BLaER1 (cell line): ENCODE results near the gene MACROH2A2.

Experiments used
- H3K27ac ChIP-seq: shearing (Covaris generic); formaldehyde crosslinking; 2 replicates; pipeline ENCODE4 v1.8.1; 2022
- H3K27me3 ChIP-seq: shearing (Covaris generic); formaldehyde crosslinking; 2 replicates; pipeline ENCODE4 v1.8.1; 2022
- H3K36me3 ChIP-seq: shearing (Covaris generic); formaldehyde crosslinking; 2 replicates; pipeline ENCODE4 v1.8.1; 2022
- H3K4me1 ChIP-seq: shearing (Covaris generic); formaldehyde crosslinking; 2 replicates; pipeline ENCODE4 v1.8.1; 2022
- H3K4me2 ChIP-seq: shearing (Covaris generic); formaldehyde crosslinking; 2 replicates; pipeline ENCODE4 v1.8.1; 2022
- H3K4me3 ChIP-seq: shearing (Covaris generic); formaldehyde crosslinking; 2 replicates; pipeline ENCODE4 v1.8.1; 2022
- H3K9ac ChIP-seq: shearing (Covaris generic); formaldehyde crosslinking; 2 replicates; pipeline ENCODE4 v1.8.1; 2022
- H3K9me3 ChIP-seq: shearing (Covaris generic); formaldehyde crosslinking; 2 replicates; pipeline ENCODE4 v1.8.1; 2022
- H4K20me1 ChIP-seq: shearing (Covaris generic); formaldehyde crosslinking; 2 replicates; pipeline ENCODE4 v1.8.1; 2022
- Cebpa-rat ChIP-seq: shearing (Covaris generic); IDR thresholded peaks from 2 replicates; pipeline ENCODE4 v1.8.1; 2022

MACROH2A2 gene

GRCh38 chr10:70135684-70136083, 83.0 kb downstream of the MACROH2A2 start:
- Histone ChIP-seq H3K4me3 (no peak overlapping the region), H3K36me3 (peaks cover 26% of the 10 kb centered on the region), H3K4me1 (peaks cover 27% of the 10 kb centered on the region), H3K27me3 (peaks cover 27% of the 10 kb centered on the region), H3K4me2 (no peak overlapping the region), H4K20me1 (no peaks in the 10 kb centered on the region), H3K9ac (no peak overlapping the region), H3K9me3 (no peaks in the 10 kb centered on the region), H3K27ac (no peak overlapping the region)
- TF ChIP-seq Cebpa-rat, result no peak

GRCh38 chr10:70137135-70137534, 84.5 kb downstream of the MACROH2A2 start:
- Histone ChIP-seq H3K4me3 (no peak overlapping the region), H3K36me3 (peaks cover 26% of the 10 kb centered on the region), H4K20me1 (no peaks in the 10 kb centered on the region), H3K27me3 (peaks cover 18% of the 10 kb centered on the region), H3K9ac (no peak overlapping the region), H3K27ac (no peak overlapping the region), H3K4me2 (no peak overlapping the region), H3K4me1 (peaks cover 12% of the 10 kb centered on the region), H3K9me3 (no peaks in the 10 kb centered on the region)
- no peak for TF ChIP-seq Cebpa-rat

DNA sequence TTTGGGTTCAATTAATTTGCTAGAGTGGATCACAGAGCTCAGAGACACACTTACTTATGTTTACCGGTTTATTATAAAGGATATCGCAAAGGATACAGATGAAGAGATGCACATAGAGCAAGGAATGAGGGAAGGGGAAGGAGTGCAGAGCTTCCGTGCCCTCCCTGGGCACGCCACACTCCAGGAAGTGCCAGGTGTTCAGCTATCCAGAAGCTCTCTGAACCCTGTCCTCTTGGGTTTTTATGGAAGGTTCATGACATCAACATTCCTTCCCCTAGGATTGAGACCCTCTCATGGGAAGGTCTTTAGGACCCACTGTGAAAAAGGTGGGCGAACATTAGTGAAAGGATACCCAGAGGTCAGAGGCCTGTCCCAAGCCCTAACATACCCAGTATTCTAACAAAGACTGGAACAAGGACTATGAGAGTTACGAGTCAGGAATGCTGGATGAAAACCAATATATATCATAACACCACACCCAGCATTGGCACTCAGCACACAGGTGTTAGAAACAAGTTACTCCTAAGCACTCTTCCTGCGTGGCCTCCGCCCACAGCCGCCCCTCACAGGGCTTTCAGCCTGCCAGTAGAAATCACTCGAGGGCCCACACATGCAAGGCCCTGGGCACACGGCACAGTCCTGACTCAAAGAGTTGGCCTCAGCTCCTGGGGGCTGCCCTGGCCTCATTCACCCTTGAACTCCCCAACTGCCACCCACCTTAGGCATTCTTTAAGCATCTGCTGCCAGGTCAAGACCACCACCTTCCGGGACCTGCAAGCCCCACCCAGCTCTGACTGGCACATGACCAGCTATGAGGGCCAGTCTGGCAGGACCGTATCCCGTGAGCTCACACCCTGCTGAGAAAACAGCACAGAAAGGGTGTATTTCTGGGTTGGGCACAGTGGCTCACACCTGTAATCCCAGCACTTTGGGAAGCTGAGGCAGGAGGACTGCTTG, 85.6 kb downstream of the MACROH2A2 start:
- H3K27ac ChIP-seq, result no peak overlapping the region
- no peak overlapping the region for H3K4me3 ChIP-seq
- peaks cover 6% of the 10 kb centered on the region for H3K4me1 ChIP-seq
- no peak for TF ChIP-seq Cebpa-rat
- peaks cover 29% of the 10 kb centered on the region for H3K36me3 ChIP-seq
- peaks cover 7% of the 10 kb centered on the region for H3K27me3 ChIP-seq
- no peak overlapping the region for H3K4me2 ChIP-seq
- no peaks in the 10 kb centered on the region for H3K9me3 ChIP-seq
- H3K9ac ChIP-seq, result no peak overlapping the region
- peaks cover under 1% of the 10 kb centered on the region; the same call in 1 of the 2 replicates for H4K20me1 ChIP-seq

DNA sequence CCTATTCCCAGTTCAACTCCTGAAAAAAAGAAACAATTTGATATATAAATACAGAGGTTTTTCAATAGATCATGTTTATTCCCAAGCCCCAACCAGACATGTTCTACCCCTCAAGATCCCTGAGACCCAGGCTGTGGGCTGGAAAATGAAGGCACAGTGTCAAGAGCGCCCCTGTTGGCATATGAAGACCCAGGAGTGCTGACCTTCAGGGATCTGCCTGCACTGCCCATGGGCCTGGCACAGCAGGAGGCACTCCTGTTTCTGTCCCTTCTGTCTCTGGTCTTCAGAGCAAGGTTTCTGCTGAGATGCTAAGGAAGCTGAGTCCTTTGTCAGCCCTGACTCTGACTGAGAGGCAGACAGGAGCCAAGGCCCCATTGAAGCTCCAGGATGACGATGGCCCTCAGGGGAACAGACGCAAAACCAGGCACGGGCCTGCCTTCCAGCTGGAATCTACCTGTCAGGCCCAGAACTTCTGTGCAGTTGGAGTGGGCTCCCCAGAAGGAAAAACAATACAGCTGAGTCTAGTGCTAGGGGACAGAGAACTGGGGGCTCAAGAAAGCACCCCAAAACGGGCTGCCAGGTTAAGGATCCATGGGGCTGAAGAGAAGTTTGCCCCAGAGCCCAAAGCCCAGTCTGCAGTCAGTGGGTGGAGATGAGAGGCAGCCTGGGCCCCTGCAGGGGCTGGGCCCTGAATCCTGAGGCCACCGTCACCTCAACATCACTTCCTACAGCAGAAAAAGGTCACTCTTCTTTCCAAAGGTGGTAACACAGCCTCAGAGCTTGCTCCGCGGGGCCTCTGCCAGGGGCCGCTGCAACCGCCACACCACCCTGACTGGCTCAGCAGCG, 86.7 kb downstream of the MACROH2A2 start:
- no peak for TF ChIP-seq Cebpa-rat
- Histone ChIP-seq H3K4me2 (no peak overlapping the region), H3K4me3 (no peak overlapping the region), H3K27me3 (no peaks in the 10 kb centered on the region), H3K36me3 (peaks cover 29% of the 10 kb centered on the region), H3K9ac (no peak overlapping the region), H3K9me3 (no peaks in the 10 kb centered on the region), H3K4me1 (peaks cover 18% of the 10 kb centered on the region), H3K27ac (no peak overlapping the region), H4K20me1 (peaks cover 10% of the 10 kb centered on the region; the same call in 1 of the 2 replicates)

GRCh38 chr10:70139997-70140250, 87.3 kb downstream of the MACROH2A2 start:
- Histone ChIP-seq H3K9me3 (no peaks in the 10 kb centered on the region), H3K4me3 (no peak overlapping the region)
- no peak for TF ChIP-seq Cebpa-rat

DNA sequence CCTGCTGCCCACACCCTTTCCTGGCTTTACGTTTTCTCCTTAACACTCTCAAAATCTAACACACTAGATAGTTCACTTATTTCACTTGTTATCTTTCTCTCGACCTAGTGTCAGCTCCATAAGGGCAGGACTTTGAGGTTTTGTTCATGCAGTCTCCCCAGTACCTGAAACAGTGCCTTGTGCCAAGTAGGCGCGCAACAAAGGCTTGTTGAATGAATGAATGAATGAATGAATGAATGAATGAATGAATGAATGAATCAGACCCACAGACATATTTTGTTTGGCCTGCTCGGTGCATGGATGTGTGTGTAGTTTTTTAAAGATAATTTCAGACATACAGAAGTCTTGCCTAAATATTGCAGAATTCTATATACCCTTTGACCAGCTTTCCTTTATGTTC, 87.7 kb downstream of the MACROH2A2 start:
- Histone ChIP-seq H3K9me3 (no peaks in the 10 kb centered on the region), H3K9ac (no peak overlapping the region), H3K36me3 (peaks cover 29% of the 10 kb centered on the region), H3K27me3 (no peaks in the 10 kb centered on the region), H3K4me2 (no peak overlapping the region), H3K27ac (no peak overlapping the region), H4K20me1 (peaks cover 17% of the 10 kb centered on the region; the same call in 1 of the 2 replicates), H3K4me1 (peaks cover 27% of the 10 kb centered on the region), H3K4me3 (no peak overlapping the region)
- no peak for TF ChIP-seq Cebpa-rat

More at GRCh38 chr10:70139997-70140250, 87.3 kb downstream of the MACROH2A2 start:
- Histone ChIP-seq H3K27ac (no peak overlapping the region), H3K4me2 (no peak overlapping the region), H3K9ac (no peak overlapping the region), H3K4me1 (peaks cover 23% of the 10 kb centered on the region), H3K36me3 (peaks cover 29% of the 10 kb centered on the region), H4K20me1 (peaks cover 15% of the 10 kb centered on the region; the same call in 1 of the 2 replicates), H3K27me3 (no peaks in the 10 kb centered on the region)

DNA sequence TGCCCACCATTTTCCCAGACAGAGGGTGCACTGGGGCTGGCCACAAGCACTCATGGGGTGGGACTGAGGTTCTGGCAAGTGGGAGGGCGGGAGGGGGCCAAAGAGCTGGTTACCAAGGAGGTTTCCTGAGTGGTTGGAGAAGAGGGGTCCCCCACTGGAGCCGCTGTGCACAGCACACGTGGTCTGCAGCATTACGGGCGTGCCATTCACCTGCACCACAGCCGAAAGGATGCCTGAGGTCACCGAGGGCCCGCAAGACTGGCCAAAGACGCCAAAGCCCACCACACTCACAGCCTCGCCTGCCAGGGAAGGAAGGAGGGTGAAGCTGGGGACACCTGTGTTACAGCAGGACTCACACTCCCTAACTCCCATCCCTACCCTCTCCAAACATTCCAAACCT, 89.9 kb downstream of the MACROH2A2 start:
- H3K4me1 ChIP-seq, result peaks cover 31% of the 10 kb centered on the region
- no peak overlapping the region for H3K4me2 ChIP-seq
- H3K9me3 ChIP-seq, result no peaks in the 10 kb centered on the region
- no peak overlapping the region for H3K27ac ChIP-seq
- TF ChIP-seq Cebpa-rat, result no peak
- H3K9ac ChIP-seq, result no peak overlapping the region
- peaks cover 29% of the 10 kb centered on the region for H3K36me3 ChIP-seq
- H3K4me3 ChIP-seq, result no peak overlapping the region
- peaks cover 17% of the 10 kb centered on the region; the same call in 1 of the 2 replicates for H4K20me1 ChIP-seq
- H3K27me3 ChIP-seq, result no peaks in the 10 kb centered on the region

GRCh38 chr10:70144372-70145110, 91.9 kb downstream of the MACROH2A2 start:
- peaks cover 27% of the 10 kb centered on the region for H3K36me3 ChIP-seq
- H3K27ac ChIP-seq, result peak overlapping the region; percentile 90

DNA sequence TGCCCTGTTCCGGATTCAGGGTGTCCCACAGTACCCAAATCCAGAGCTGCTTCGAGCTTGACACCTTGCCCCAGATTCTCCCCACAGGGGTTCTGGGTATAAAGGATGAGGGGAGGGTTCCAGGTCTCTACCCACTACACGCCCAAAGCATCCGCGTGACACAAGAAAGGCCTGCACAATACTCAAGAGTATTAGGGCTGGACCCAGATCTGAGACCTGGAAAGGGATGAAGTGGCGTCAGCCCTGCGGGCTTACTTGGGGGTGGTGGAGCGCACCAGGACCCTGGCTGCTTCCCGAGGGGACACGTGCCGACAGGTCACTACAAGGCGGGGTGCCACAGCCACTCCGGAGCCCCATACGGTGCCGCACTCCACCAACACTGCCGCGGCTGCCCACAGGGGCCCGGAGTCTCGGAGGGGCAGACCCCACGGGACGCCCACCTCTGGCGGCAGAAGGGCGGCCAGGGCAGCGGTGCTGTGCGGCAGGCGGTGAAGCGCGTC, 92.6 kb downstream of the MACROH2A2 start:
- TF ChIP-seq Cebpa-rat, result no peak
- peak overlapping the region; percentile 75 for H3K4me3 ChIP-seq
- H3K4me1 ChIP-seq, result peaks cover 36% of the 10 kb centered on the region
- peak overlapping the region; percentile 90 for H3K27ac ChIP-seq
- no peaks in the 10 kb centered on the region for H3K9me3 ChIP-seq
- H3K36me3 ChIP-seq, result peaks cover 28% of the 10 kb centered on the region
- H4K20me1 ChIP-seq, result peaks cover 17% of the 10 kb centered on the region; the same call in 1 of the 2 replicates
- peak overlapping the region; percentile 89 for H3K9ac ChIP-seq
- H3K27me3 ChIP-seq, result no peaks in the 10 kb centered on the region
- H3K4me2 ChIP-seq, result peak overlapping the region; percentile 98

More at GRCh38 chr10:70144372-70145110, 91.9 kb downstream of the MACROH2A2 start:
- TF ChIP-seq Cebpa-rat, result no peak
- Histone ChIP-seq H3K9ac (peak overlapping the region; percentile 89), H3K27me3 (no peaks in the 10 kb centered on the region), H3K4me3 (peak overlapping the region; percentile 75), H3K9me3 (no peaks in the 10 kb centered on the region), H3K4me2 (peak overlapping the region; percentile 98), H3K4me1 (peaks cover 36% of the 10 kb centered on the region), H4K20me1 (peaks cover 17% of the 10 kb centered on the region; the same call in 1 of the 2 replicates)
